HG02588 (cell line): ENCODE measurements around the gene ATG4D.
"Not testable (repeated sequence)": the region's sequence is repeated elsewhere in the genome, so short reads cannot be mapped to it uniquely, and the experiment has no call there.

ENCODE experiments used
- ATAC-seq: cut with Tn5 transposase; IDR thresholded peaks from one replicate; pipeline ENCODE4 v1.9.1; 2021; ENCODE audit warnings: mild to moderate bottlenecking, moderate library complexity; ENCODE audit not compliant: unreplicated experiment

The ATG4D gene

GRCh38 chr19:10518444-10519361 lies 25.0 kb upstream of the ATG4D start:
- no peak for ATAC-seq

GRCh38 chr19:10519421-10519820 lies 24.3 kb upstream of the ATG4D start:
- no peak for ATAC-seq

GRCh38 chr19:10520652-10521318 lies 22.9 kb upstream of the ATG4D start:
- ATAC-seq, result no peak

GRCh38 chr19:10521461-10522171 lies 22.1 kb upstream of the ATG4D start:
- no peak for ATAC-seq

- ATAC-seq, result no peak
Observed at GRCh38 chr19:10523135-10523636, 20.5 kb upstream of the ATG4D start.

GRCh38 chr19:10525636-10526035 lies 18.1 kb upstream of the ATG4D start:
- ATAC-seq, result no peak

- not testable (repeated sequence) for ATAC-seq
Observed at GRCh38 chr19:10526887-10527286, 16.8 kb upstream of the ATG4D start.

GRCh38 chr19:10532457-10532856 lies 11.2 kb upstream of the ATG4D start:
- ATAC-seq, result no peak

GRCh38 chr19:10533646-10534386 lies 9.9 kb upstream of the ATG4D start:
- ATAC-seq, result no peak

- no peak for ATAC-seq
Observed at GRCh38 chr19:10535613-10536012, 8.1 kb upstream of the ATG4D start.

- ATAC-seq, result no peak
Observed at GRCh38 chr19:10537668-10538067, 6.0 kb upstream of the ATG4D start.

GRCh38 chr19:10538204-10538983 lies 5.3 kb upstream of the ATG4D start:
- ATAC-seq, result no peak

GRCh38 chr19:10539016-10539415 lies 4.7 kb upstream of the ATG4D start:
- not testable (repeated sequence) for ATAC-seq

- no peak for ATAC-seq
Observed at GRCh38 chr19:10543059-10543419, 665 bp upstream of the ATG4D start.

- ATAC-seq, result peak; percentile 16
Observed at GRCh38 chr19:10544242-10544752, 593 bp downstream of the ATG4D start.

GRCh38 chr19:10544753-10545251 lies 1.1 kb downstream of the ATG4D start:
- ATAC-seq, result no peak

GRCh38 chr19:10546817-10547216 lies 3.1 kb downstream of the ATG4D start:
- ATAC-seq, result no peak

GRCh38 chr19:10548746-10549276 lies 5.1 kb downstream of the ATG4D start:
- ATAC-seq, result no peak

- no peak for ATAC-seq
Observed at GRCh38 chr19:10549733-10550132, 6.0 kb downstream of the ATG4D start.
